ENCODE data around the gene PTCH2.

DNA sequence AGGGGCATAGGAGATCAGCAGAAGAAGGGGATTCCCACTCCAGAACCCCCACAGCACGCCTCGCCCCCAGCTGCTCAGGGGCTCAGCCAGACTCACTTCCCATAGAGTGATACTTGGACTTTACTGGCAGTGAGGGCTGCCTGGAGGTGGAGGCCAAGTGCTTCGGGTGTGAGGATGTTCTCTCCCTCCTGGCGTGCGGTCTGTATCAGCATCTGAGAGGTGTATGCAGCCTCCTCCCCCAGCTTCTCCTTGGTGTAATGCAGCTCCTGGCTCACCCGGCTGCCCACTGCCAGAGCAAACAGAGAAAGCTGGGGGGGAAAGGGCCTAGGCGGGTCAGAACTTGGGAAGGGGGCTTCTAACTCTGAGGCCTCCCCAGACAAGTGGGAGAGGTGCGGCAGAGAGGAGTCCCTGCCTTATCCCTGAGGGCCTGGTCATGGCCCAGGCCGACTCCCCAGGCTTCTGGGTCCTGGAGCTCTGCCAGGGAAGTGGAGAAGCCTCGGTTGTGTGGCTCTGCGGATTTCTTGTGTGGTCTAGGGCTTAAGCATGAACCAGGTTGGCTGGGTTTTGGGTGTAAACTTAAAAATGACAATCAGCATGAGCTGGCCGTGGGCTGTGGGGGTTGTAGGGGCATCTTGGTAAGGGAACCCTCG lies 10.9 kb downstream of the PTCH2 start:
- TF ChIP-seq POLR2A (IDR thresholded peaks at IDR 0.05; ENCODE audit: low read depth, low read length) (no peak), POLR2AphosphoS5 (IDR thresholded peaks at IDR 0.05; ENCODE audit: low read depth, low read length) (no peak), TAF1 (IDR thresholded peaks at IDR 0.05; ENCODE audit: borderline replicate concordance, low read depth, low read length) (no peak)

All from GM12892 (cell line).